ENCODE results near the gene PRRX2.
A peak's percentile ranks its signal among the peaks of the same experiment; 100 is the strongest.
"Not testable (repeated sequence)": the region's sequence is repeated elsewhere in the genome, so short reads cannot be mapped to it uniquely, and the experiment has no call there.

The PRRX2 gene

GRCh38 chr9:129759804-129760502 is 94.5 kb downstream of the PRRX2 start:
- no peak for DNase-seq (ENCODE audit: low read depth)

DNA sequence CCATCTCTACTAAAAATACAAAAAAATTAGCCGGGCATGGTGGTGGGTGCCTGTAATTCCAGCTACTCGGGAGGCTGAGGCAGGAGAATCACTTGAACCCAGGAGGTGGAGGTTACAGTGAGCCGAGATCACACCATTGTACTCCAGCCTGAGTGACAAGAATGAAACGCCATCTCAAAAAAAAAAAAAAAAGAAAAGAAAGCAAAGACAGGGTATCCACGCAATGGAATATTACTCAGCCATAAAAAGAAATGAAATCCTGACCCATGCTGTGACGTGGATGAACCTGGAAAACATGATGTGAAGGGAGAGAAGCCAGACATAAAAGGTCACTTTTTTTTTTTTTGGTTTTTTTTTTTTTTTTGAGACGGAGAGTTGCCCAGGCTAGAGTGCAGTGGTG is 95.3 kb downstream of the PRRX2 start:
- DNase-seq (ENCODE audit: low read depth): not testable (repeated sequence)

- DNase-seq (ENCODE audit: low read depth): peak; percentile 48
Observed at GRCh38 chr9:129761293-129761900, 96.0 kb downstream of the PRRX2 start.

DNA sequence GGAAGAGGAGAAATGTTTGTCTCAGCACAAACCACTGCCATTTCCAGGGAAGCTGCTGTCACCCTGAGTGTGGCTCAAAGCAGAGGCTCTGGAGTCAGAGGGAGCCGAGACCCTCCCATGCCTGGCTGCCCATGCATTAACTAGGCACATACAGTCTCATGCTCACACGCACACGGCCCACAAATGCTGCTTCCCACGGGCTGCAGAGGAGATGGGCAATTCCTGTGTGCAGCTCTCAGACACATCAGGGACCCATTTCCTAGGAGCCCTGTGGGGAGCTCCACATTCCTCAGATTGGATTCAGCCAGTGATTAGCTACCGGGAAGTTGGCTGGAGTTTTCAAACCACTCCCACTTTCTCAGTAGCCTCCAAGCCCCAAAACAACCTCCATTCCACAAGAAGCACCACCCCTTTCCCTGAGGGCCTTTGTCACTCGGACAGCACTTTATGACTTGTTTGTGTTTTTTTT is 96.5 kb downstream of the PRRX2 start:
- DNase-seq (ENCODE audit: low read depth): peak; percentile 83

- DNase-seq (ENCODE audit: low read depth): peak; percentile 95
Observed at GRCh38 chr9:129762370-129762984, 97.0 kb downstream of the PRRX2 start.

GRCh38 chr9:129762985-129763926 is 97.8 kb downstream of the PRRX2 start:
- no peak for DNase-seq (ENCODE audit: low read depth)

- no peak for DNase-seq (ENCODE audit: low read depth)
Observed at GRCh38 chr9:129765764-129766317, 100.4 kb downstream of the PRRX2 start.

DNA sequence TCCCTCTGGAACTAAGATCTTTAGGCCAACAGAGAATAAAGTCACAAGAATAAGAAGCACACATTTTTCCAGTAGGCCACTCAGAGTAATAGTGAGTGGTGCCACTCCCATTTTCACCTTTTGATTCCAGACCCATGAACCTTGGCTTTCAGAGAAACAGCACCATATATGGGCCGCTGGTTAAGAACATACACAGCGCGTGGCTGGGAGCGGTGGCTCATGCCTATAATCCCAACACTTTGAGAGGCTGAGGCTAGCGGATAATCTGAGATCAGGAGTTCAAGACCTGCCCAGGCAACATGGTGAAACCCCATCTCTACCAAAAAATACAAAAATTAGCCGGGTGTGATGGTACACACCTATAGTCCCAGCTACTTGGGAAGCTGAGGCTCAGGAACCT is 103.0 kb downstream of the PRRX2 start:
- DNase-seq (ENCODE audit: low read depth): no peak

- no peak for DNase-seq (ENCODE audit: low read depth)
Observed at GRCh38 chr9:129769669-129770068, 104.2 kb downstream of the PRRX2 start.

DNA sequence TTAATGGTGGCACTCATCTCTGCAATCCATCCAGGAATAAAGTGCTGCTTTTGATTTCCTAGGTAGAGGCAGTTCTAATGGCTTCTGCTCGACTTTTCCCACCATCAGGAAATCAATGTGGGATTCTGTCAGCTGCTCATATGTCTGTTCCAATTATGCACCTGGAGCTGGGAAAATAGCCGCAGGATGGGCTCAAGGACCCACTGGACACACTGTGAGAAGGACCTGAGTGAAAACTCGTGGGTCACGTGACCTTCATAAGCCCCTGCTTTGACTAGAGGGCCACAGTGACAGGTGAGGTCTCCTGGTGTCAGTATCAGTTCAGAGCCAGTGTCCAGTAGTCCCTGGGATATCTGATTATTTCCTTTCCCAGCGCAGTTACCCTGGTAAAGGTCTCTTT is 105.3 kb downstream of the PRRX2 start:
- DNase-seq (ENCODE audit: low read depth): no peak

Measured in ELR (cell line).